ENCODE results near the gene SLC22A7. TPM values are rescaled to one million over a fixed set of nuclear protein-coding genes. Genes with fewer than 3 reads are reported as not detected.

The SLC22A7 gene
- total RNA-seq, 1 experiment from 2014 or later = not detected

- BruUV-seq (replicated peaks) = no TSS peak
- DNase-seq = no peak
- Histone ChIP-seq H3K4me1 (replicated peaks; ENCODE audit: insufficient read depth) (no peaks in the 10 kb centered on the region), H3K27ac (no peak overlapping the region), H3K4me3 (no peak overlapping the region), H3K9me3 (ENCODE audit: insufficient read depth, low read depth) (no peaks in the 10 kb centered on the region), H2AFZ (no peak overlapping the region), H3F3A (ENCODE audit: insufficient read depth, low read depth) (no peaks in the 10 kb centered on the region; the same call in 1 of the 2 replicates), H3K79me2 (ENCODE audit: low read depth) (no peaks in the 10 kb centered on the region), H3K36me3 (ENCODE audit: low read depth) (no peaks in the 10 kb centered on the region), H3K4me2 (no peak overlapping the region), H3K9me2 (ENCODE audit: insufficient read depth) (no peaks in the 10 kb centered on the region), H3K27me3 (ENCODE audit: insufficient read depth, low read depth) (peaks cover 8% of the 10 kb centered on the region; the same call in 1 of the 2 replicates), H4K20me1 (ENCODE audit: insufficient read depth) (no peaks in the 10 kb centered on the region)
- POLR2A ChIA-PET (ENCODE audit: unreplicated experiment) = no interaction called here
- CTCF ChIA-PET = no interaction called here
- intact Hi-C loops (cut with micrococcal nuclease; ENCODE audit: unreplicated experiment) = no loop called here
- no peak for TF ChIP-seq CTCF (conservative IDR thresholded peaks at IDR 0.05)
- TF ChIP-seq EZH2 (IDR thresholded peaks at IDR 0.05; ENCODE audit: low read depth) = no peak
Measured at GRCh38 chr6:43253401-43253800, 44.7 kb upstream of the SLC22A7 start.

- no TSS peak for BruUV-seq (replicated peaks)
- TF ChIP-seq CTCF (conservative IDR thresholded peaks at IDR 0.05) (no peak), EZH2 (IDR thresholded peaks at IDR 0.05; ENCODE audit: low read depth) (no peak)
- intact Hi-C loops (cut with micrococcal nuclease; ENCODE audit: unreplicated experiment) = no loop called here
- H3K9me2 ChIP-seq (ENCODE audit: insufficient read depth) = no peaks in the 10 kb centered on the region
- H3F3A ChIP-seq (ENCODE audit: insufficient read depth, low read depth) = no peaks in the 10 kb centered on the region; the same call in 1 of the 2 replicates
- H3K79me2 ChIP-seq (ENCODE audit: low read depth) = no peaks in the 10 kb centered on the region
- no peaks in the 10 kb centered on the region for H3K9me3 ChIP-seq (ENCODE audit: insufficient read depth, low read depth)
- CTCF ChIA-PET = interaction anchor here (0.6 kb wide), 1 partner anchor 447 kb away, joined by 3 read pairs; no protein-coding TSS in a partner anchor
- H4K20me1 ChIP-seq (ENCODE audit: insufficient read depth) = no peaks in the 10 kb centered on the region
- H3K27ac ChIP-seq = no peak overlapping the region
- H3K36me3 ChIP-seq (ENCODE audit: low read depth) = no peaks in the 10 kb centered on the region
- peaks cover 8% of the 10 kb centered on the region; the same call in 1 of the 2 replicates for H3K27me3 ChIP-seq (ENCODE audit: insufficient read depth, low read depth)
- DNase-seq = no peak
- no peaks in the 10 kb centered on the region for H3K4me1 ChIP-seq (replicated peaks; ENCODE audit: insufficient read depth)
- no peak overlapping the region for H3K4me2 ChIP-seq
- H2AFZ ChIP-seq = no peak overlapping the region
- H3K4me3 ChIP-seq = no peak overlapping the region
- POLR2A ChIA-PET (ENCODE audit: unreplicated experiment) = no interaction called here
Measured at GRCh38 chr6:43254138-43254817, 43.8 kb upstream of the SLC22A7 start.

- no peaks in the 10 kb centered on the region for H3K9me3 ChIP-seq (ENCODE audit: insufficient read depth, low read depth)
- no peaks in the 10 kb centered on the region for H3K36me3 ChIP-seq (ENCODE audit: low read depth)
- H3K27ac ChIP-seq = no peak overlapping the region
- ChIA-PET CTCF (no interaction called here), POLR2A (ENCODE audit: unreplicated experiment) (no interaction called here)
- no peak for TF ChIP-seq CTCF (conservative IDR thresholded peaks at IDR 0.05)
- TF ChIP-seq EZH2 (IDR thresholded peaks at IDR 0.05; ENCODE audit: low read depth) = no peak
- BruUV-seq (replicated peaks) = no TSS peak
- no peak for DNase-seq
- intact Hi-C loops (cut with micrococcal nuclease; ENCODE audit: unreplicated experiment) = no loop called here
- peaks cover 8% of the 10 kb centered on the region; the same call in 1 of the 2 replicates for H3K27me3 ChIP-seq (ENCODE audit: insufficient read depth, low read depth)
- no peaks in the 10 kb centered on the region for H3K9me2 ChIP-seq (ENCODE audit: insufficient read depth)
- no peak overlapping the region for H3K4me3 ChIP-seq
- H3K79me2 ChIP-seq (ENCODE audit: low read depth) = no peaks in the 10 kb centered on the region
- no peaks in the 10 kb centered on the region for H3K4me1 ChIP-seq (replicated peaks; ENCODE audit: insufficient read depth)
- H3F3A ChIP-seq (ENCODE audit: insufficient read depth, low read depth) = no peaks in the 10 kb centered on the region; the same call in 1 of the 2 replicates
- H3K4me2 ChIP-seq = no peak overlapping the region
- no peaks in the 10 kb centered on the region for H4K20me1 ChIP-seq (ENCODE audit: insufficient read depth)
- H2AFZ ChIP-seq = no peak overlapping the region
Measured at GRCh38 chr6:43254846-43255245, 43.2 kb upstream of the SLC22A7 start.

All from PC-9 (cell line).